ENCODE results near the gene FOXF2.
"Not testable (repeated sequence)": the region's sequence is repeated elsewhere in the genome, so short reads cannot be mapped to it uniquely, and the experiment has no call there.

FOXF2 gene

DNA sequence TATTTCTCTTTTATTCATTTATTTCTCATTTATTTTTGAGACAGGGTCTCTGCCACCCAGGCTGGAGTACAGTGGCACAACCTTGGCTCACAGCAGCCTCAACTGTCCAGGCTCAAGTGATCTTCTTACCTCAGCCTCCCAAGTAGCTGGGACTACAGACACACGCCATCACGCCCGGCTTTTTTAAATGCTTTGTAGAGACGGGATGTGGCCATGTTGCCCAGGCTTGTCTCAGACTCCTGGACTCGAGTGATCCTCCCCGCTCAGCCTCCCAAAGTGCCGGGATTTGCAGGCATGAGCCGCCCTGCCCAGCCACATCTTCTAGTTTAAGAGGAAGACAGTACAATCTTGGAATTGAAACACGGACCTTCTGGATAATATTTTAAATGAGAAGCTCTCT, 21.6 kb upstream of the FOXF2 start:
- TF ChIP-seq, protein P1, sequence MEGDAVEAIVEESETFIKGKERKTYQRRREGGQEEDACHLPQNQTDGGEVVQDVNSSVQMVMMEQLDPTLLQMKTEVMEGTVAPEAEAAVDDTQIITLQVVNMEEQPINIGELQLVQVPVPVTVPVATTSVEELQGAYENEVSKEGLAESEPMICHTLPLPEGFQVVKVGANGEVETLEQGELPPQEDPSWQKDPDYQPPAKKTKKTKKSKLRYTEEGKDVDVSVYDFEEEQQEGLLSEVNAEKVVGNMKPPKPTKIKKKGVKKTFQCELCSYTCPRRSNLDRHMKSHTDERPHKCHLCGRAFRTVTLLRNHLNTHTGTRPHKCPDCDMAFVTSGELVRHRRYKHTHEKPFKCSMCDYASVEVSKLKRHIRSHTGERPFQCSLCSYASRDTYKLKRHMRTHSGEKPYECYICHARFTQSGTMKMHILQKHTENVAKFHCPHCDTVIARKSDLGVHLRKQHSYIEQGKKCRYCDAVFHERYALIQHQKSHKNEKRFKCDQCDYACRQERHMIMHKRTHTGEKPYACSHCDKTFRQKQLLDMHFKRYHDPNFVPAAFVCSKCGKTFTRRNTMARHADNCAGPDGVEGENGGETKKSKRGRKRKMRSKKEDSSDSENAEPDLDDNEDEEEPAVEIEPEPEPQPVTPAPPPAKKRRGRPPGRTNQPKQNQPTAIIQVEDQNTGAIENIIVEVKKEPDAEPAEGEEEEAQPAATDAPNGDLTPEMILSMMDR (conservative IDR thresholded peaks at IDR 0.05; ENCODE audit: low read depth, low read length): no peak
- no peak for DNase-seq (ENCODE audit: low read depth)
- H3K4me3 ChIP-seq (ENCODE audit: low read depth, low read length): no peak overlapping the region

DNA sequence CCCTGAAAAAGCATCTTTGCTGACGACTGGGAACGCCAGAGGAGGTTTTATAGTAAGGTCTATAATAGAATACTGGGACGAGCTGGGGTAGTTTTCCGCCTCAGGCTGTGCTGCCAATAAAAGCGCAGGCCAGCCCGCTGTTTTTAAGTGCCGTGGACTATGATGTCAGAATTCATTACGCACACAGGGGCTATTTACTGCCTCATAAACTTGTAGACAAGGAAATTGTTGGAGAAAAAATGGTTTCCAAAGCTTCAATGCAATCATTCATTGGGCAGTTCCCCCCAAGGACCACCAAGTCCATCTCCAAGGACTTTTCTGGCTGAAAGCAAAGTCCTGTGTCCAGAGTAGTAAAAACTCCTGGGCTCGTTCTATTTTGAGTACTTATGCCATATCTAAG, 20.4 kb upstream of the FOXF2 start:
- TF ChIP-seq, protein P1 (conservative IDR thresholded peaks at IDR 0.05; ENCODE audit: low read depth, low read length): no peak
- no peak overlapping the region for H3K4me3 ChIP-seq (ENCODE audit: low read depth, low read length)
- no peak for DNase-seq (ENCODE audit: low read depth)

DNA sequence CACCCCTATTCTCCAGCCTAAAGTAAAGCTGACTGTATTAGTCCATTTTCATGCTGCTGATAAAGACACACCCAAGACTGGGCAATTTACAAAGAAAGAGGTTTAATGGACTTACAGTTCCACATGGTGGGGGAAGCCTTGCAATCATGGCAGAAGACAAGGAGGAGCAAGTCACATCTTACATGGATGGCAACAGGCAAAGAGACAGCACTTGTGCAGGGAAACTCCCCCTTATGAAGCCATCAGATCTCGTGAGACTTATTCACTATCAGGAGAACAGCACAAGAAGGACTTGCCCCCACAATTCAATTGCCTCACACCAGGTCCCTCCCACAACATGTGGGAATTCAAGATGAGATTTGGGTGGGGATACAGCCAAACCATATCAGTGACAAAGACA, 19.7 kb upstream of the FOXF2 start:
- not testable (repeated sequence) for H3K4me3 ChIP-seq (ENCODE audit: low read depth, low read length); DNase-seq (ENCODE audit: low read depth)

DNA sequence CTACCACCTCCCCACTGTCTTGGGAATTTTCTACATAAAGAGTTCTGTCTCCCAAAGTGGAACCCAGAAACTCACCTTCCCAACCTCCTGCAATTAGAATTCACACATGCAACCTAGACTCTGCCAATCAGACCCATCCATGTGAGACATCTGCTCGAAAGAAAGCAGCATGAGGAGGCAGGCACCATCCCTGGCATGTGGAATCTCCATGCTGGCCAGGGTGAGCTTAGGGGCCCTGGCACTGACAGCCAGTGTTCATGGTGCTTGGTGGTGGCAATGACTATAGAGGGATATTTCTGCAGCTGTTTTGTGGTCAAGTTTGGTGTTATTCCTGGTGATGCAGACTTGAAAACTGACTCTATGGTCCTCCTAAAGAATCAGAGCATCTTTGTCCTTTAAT, 17.4 kb upstream of the FOXF2 start:
- no peak overlapping the region for H3K4me3 ChIP-seq (ENCODE audit: low read depth, low read length)
- DNase-seq (ENCODE audit: low read depth): no peak
- TF ChIP-seq, protein P1 (conservative IDR thresholded peaks at IDR 0.05; ENCODE audit: low read depth, low read length): no peak

DNA sequence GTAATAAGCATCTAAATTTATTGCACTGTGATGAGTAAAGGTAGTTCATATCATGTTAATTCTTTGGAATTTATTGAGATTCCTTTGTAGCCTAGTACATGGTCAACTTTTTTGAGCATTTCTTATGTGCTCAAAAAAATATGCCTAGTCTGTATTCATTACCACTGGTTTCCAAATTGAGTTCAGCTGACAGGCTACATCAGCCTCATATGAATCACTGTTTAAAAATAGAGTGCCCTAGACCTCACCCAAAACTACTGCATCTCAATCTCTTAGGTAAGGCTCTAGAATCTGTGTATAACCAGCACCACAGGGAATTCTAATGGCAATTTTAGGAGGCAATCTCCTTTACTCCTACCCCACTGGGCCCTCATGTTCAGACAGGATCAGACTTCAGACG, 16.7 kb upstream of the FOXF2 start:
- TF ChIP-seq, protein P1 (conservative IDR thresholded peaks at IDR 0.05; ENCODE audit: low read depth, low read length): no peak
- no peak for DNase-seq (ENCODE audit: low read depth)
- H3K4me3 ChIP-seq (ENCODE audit: low read depth, low read length): no peak overlapping the region

DNA sequence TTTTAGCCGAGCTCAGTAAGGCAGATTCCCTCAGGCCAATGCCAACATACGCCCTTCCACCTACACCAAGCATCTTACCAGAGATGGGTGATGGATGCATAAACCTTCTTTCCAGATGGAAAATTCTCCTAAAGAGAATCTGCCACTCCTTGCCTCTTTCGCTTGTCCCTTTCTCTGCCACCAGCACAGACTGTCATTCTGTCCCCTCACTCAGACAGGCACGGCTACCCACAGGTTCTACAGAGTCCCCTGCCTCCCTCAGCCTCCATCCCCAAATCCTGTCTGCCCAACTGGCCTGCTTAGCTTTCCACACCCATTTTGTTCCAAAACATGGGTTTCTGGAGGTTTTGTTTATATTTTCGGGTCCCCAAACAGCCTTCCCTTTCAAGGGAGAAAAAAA, 12.7 kb upstream of the FOXF2 start:
- H3K4me3 ChIP-seq (ENCODE audit: low read depth, low read length): no peak overlapping the region
- DNase-seq (ENCODE audit: low read depth): no peak
- TF ChIP-seq, protein P1 (conservative IDR thresholded peaks at IDR 0.05; ENCODE audit: low read depth, low read length): no peak

DNA sequence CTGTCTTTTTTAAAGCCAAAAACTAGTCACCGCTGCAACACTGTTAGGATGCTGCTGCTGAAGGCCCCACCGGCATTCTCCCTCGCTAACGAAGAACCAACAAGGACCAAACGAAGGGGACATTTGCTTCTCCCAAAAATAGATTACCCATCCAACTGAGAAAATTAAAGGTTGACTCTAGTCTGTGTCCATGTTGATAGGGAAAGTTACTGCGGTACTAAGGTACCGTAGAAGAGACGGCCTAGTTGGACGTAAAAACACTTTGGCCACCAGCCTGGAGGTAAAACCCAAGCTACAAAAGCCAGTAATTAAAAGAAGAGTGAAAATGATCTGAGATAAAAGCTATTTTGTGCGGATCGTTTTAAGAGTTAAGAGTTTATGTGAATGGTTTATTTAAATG, 11.8 kb upstream of the FOXF2 start:
- no peak overlapping the region for H3K4me3 ChIP-seq (ENCODE audit: low read depth, low read length)
- no peak for DNase-seq (ENCODE audit: low read depth)
- TF ChIP-seq, protein P1 (conservative IDR thresholded peaks at IDR 0.05; ENCODE audit: low read depth, low read length): no peak

All from choroid plexus epithelial cell (primary cell).